Stomach (tissue), 4 donors: Measurements from ENCODE around the gene ERBIN.

Experiments used
- CTCF ChIP-seq, 7 experiments: fragments of 450-650 bp in 4 of 7; fragments of 200-600 bp in 3 of 7; sonication (generic) in 3 of 7; IDR thresholded peaks; one replicate each; pipeline ENCODE4 v1.5.1; 2016 to 2019; ENCODE audit warnings: antibody characterized with exemption in 7 of 7, control low read depth in 2 of 7, mild to moderate bottlenecking in 1 of 7
- POLR2A ChIP-seq, 4 donors: fragments of 450-650 bp; IDR thresholded peaks; one replicate each; pipeline ENCODE4 v1.6.1; 2016; ENCODE audit warnings: antibody characterized with exemption in 4 of 4, control low read depth in 2 of 4, mild to moderate bottlenecking in 1 of 4, moderate library complexity in 1 of 4

GRCh38 chr5:65903581-65903980 is 22.8 kb upstream of the ERBIN start:
- TF ChIP-seq CTCF (IDR thresholded peaks at IDR 0.05) (no peak), POLR2A (IDR thresholded peaks at IDR 0.05) (no peak)
